OCI-LY1 (cell line): ENCODE data around the gene LRMDA.

Experiments
- H2AFZ ChIP-seq: fragments of 200-600 bp; sonication (generic), shearing (Covaris generic); 2 replicates; pipeline ENCODE4 v1.6.0; 2014; ENCODE audit warnings: antibody characterized with exemption, mild to moderate bottlenecking, low read length
- H3F3A ChIP-seq: fragments of 200-600 bp; sonication (generic), shearing (Covaris generic); 2 replicates; pipeline ENCODE4 v1.6.0; 2014; ENCODE audit warnings: mild to moderate bottlenecking, antibody characterized with exemption, low read length, moderate library complexity; ENCODE audit not compliant: insufficient read depth
- H3K27ac ChIP-seq: fragments of 200-600 bp; sonication (generic); 2 replicates; pipeline ENCODE4 v1.5.1; 2014; ENCODE audit warnings: low read length, mixed run types, mild to moderate bottlenecking, low read depth; ENCODE audit not compliant: poor library complexity, severe bottlenecking
- H3K27me3 ChIP-seq: fragments of 200-600 bp; sonication (generic); 2 replicates; pipeline ENCODE4 v1.6.0; 2014; ENCODE audit warnings: antibody characterized with exemption, mild to moderate bottlenecking, low read length, moderate library complexity; ENCODE audit not compliant: insufficient read depth
- H3K36me3 ChIP-seq: fragments of 200-600 bp; sonication (generic); 2 replicates; pipeline ENCODE4 v1.6.1; 2014; ENCODE audit warnings: mild to moderate bottlenecking, antibody characterized with exemption, low read length, moderate library complexity, mixed read lengths; ENCODE audit not compliant: insufficient read depth
- H3K4me1 ChIP-seq: fragments of 200-600 bp; sonication (generic); 2 replicates; pipeline ENCODE4 v1.5.1; 2014; ENCODE audit warnings: mild to moderate bottlenecking, low read length, moderate library complexity; ENCODE audit not compliant: insufficient read depth, severe bottlenecking
- H3K4me2 ChIP-seq: fragments of 200-600 bp; sonication (generic), shearing (Covaris generic); 2 replicates; pipeline ENCODE4 v1.6.1; 2014; ENCODE audit warnings: low read length
- H3K4me3 ChIP-seq: fragments of 200-600 bp; sonication (generic); 2 replicates; pipeline ENCODE4 v1.5.1; 2014; ENCODE audit warnings: low read length, low read depth, mild to moderate bottlenecking, mixed read lengths; ENCODE audit not compliant: poor library complexity, severe bottlenecking
- H3K79me2 ChIP-seq: fragments of 200-600 bp; shearing (Covaris generic); 2 replicates; pipeline ENCODE4 v1.6.1; 2016; ENCODE audit warnings: mixed run types, low read length, mixed read lengths; ENCODE audit not compliant: insufficient read depth
- H3K9ac ChIP-seq: fragments of 200-600 bp; sonication (generic), shearing (Covaris generic); 2 replicates; pipeline ENCODE4 v1.6.1; 2014; ENCODE audit warnings: mild to moderate bottlenecking, low read length, mixed read lengths
- H3K9me2 ChIP-seq: fragments of 200-600 bp; sonication (generic), shearing (Covaris generic); 2 replicates; pipeline ENCODE4 v1.6.1; 2014; ENCODE audit warnings: low read depth, mild to moderate bottlenecking, low read length, mixed read lengths
- H3K9me3 ChIP-seq: fragments of 200-600 bp; shearing (Covaris generic); 2 replicates; pipeline ENCODE4 v1.6.1; 2014; ENCODE audit warnings: low read length, mixed read lengths
- H4K20me1 ChIP-seq: fragments of 200-600 bp; sonication (generic), shearing (Covaris generic); 2 replicates; pipeline ENCODE4 v1.6.0; 2016; ENCODE audit warnings: mild to moderate bottlenecking, low read length; ENCODE audit not compliant: insufficient read depth
- EZH2 ChIP-seq: fragments of 200-600 bp; sonication (generic), shearing (Covaris generic); IDR thresholded peaks from 2 replicates; pipeline ENCODE4 v1.8.0; 2017; ENCODE audit warnings: borderline replicate concordance, mixed run types, mild to moderate bottlenecking, antibody characterized with exemption, low read length, moderate library complexity, mixed read lengths
- TF ChIP-seq, protein P1 (sequence below): fragments of 200-600 bp; sonication (generic), shearing (Covaris generic); IDR thresholded peaks from 2 replicates; pipeline ENCODE4 v1.5.1; 2017; ENCODE audit warnings: mild to moderate bottlenecking, antibody characterized with exemption, low read length, moderate library complexity, mixed read lengths

LRMDA gene

DNA sequence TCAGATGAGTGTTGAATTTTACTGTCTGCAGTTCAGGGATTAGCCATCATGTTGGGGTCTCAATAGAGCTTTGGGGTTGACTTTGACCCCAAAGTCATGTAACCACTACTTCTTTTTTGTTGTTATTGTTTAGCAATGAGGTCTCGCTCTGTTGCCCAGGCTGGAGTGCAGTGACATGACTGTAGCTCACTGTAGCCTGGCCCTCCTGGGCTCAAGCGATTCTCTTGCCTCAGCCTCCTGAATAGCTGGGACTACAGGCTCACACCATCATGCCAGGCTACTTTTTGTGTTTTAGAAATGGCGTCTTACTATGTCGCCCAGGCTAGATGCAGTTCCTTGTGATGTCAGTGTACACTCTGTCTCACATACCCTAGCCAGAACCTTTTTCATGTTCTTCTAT, 598.4 kb downstream of the LRMDA start:
- Histone ChIP-seq H3K4me1 (no peaks in the 10 kb centered on the region), H3K27me3 (no peaks in the 10 kb centered on the region)

DNA sequence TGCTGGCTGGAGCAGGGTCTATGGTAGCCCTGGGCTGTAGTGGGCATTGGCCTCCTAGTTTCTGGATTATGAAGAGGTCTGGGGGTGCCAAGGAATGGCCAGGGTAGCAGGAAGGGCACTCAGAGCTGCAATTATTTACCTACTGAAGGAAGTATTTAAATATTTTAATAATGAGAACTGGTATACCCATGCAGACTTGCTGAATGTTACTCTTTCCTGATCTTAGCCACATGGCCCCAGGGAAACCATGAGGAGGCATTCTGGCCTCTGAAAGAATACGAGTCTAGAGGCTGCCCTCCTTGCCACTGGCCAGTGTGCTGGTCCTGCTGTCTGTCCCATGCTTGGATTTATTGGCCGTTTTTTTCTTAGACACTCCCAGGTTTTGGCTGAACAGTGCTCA, 599.7 kb downstream of the LRMDA start:
- Histone ChIP-seq H3K27me3 (no peaks in the 10 kb centered on the region), H3K4me1 (no peaks in the 10 kb centered on the region), H3K79me2 (no peaks in the 10 kb centered on the region), H3K27ac (no peak overlapping the region), H2AFZ (no peak overlapping the region), H3F3A (no peaks in the 10 kb centered on the region), H3K9me2 (no peaks in the 10 kb centered on the region), H4K20me1 (no peaks in the 10 kb centered on the region), H3K4me2 (no peak overlapping the region), H3K36me3 (no peaks in the 10 kb centered on the region), H3K4me3 (no peak overlapping the region), H3K9me3 (no peaks in the 10 kb centered on the region), H3K9ac (no peak overlapping the region)
- TF ChIP-seq, protein P1, sequence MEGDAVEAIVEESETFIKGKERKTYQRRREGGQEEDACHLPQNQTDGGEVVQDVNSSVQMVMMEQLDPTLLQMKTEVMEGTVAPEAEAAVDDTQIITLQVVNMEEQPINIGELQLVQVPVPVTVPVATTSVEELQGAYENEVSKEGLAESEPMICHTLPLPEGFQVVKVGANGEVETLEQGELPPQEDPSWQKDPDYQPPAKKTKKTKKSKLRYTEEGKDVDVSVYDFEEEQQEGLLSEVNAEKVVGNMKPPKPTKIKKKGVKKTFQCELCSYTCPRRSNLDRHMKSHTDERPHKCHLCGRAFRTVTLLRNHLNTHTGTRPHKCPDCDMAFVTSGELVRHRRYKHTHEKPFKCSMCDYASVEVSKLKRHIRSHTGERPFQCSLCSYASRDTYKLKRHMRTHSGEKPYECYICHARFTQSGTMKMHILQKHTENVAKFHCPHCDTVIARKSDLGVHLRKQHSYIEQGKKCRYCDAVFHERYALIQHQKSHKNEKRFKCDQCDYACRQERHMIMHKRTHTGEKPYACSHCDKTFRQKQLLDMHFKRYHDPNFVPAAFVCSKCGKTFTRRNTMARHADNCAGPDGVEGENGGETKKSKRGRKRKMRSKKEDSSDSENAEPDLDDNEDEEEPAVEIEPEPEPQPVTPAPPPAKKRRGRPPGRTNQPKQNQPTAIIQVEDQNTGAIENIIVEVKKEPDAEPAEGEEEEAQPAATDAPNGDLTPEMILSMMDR, result no peak
- no peak for TF ChIP-seq EZH2

More for the DNA sequence above, 598.4 kb downstream of the LRMDA start:
- no peak overlapping the region for H2AFZ ChIP-seq
- no peaks in the 10 kb centered on the region for H3K79me2 ChIP-seq
- no peaks in the 10 kb centered on the region for H3F3A ChIP-seq
- no peak overlapping the region for H3K27ac ChIP-seq
- no peaks in the 10 kb centered on the region for H4K20me1 ChIP-seq
- H3K36me3 ChIP-seq, result no peaks in the 10 kb centered on the region
- H3K9me2 ChIP-seq, result no peaks in the 10 kb centered on the region
- H3K4me3 ChIP-seq, result no peak overlapping the region
- no peaks in the 10 kb centered on the region for H3K9me3 ChIP-seq
- no peak overlapping the region for H3K9ac ChIP-seq
- TF ChIP-seq, protein P1, result no peak
- no peak for TF ChIP-seq EZH2
- H3K4me2 ChIP-seq, result no peak overlapping the region

DNA sequence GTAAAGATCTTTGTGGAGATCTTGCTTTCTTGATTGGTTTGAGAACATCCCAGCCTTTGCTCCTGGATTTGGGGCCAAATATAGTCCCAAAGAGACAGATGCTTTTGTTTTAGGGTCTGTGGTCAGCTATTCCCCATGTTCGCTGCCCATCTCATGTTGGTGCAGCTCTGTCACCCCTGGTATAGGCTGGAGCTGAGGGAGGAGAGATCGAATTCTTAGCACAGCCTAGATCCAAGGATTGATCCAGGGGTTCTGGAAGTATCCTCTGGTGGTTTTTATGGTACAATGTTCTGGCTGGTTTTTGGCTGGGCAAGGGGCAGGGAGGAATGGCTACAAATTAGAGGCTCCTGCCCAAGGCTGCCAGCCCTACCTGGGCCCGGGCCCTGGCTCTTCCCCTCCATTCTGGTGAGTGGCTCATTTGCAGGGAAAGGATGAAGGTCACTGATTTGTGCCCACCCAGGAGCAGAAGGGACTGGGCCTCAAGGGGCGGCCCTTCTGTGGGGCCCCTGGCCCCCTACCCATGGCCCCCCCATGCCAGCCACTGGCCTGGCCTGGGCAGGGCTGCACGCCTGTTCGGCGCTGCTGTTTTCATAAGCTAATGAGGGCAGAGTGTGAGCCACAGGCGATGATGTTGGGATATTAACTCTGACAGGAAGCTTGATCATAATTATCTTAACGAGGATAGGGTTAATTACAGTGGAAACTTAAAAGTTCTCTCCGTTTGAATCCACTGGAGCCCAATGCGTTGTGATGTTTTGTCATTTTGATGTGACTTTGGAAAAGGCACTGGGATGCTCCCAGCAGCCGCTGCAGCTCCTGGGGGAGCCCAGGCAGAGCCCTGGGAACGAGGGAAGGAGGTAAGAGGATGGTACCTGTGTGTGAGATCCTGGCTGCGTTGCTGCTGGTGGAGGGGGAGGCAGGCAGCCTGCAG, 600.6 kb downstream of the LRMDA start:
- no peak overlapping the region for H3K9ac ChIP-seq
- H3K4me1 ChIP-seq, result no peaks in the 10 kb centered on the region
- H3F3A ChIP-seq, result no peaks in the 10 kb centered on the region
- H3K4me3 ChIP-seq, result no peak overlapping the region
- no peaks in the 10 kb centered on the region for H3K79me2 ChIP-seq
- TF ChIP-seq EZH2, result no peak
- TF ChIP-seq, protein P1, result no peak
- no peaks in the 10 kb centered on the region for H3K27me3 ChIP-seq
- H2AFZ ChIP-seq, result no peak overlapping the region
- no peak overlapping the region for H3K4me2 ChIP-seq
- no peaks in the 10 kb centered on the region for H3K9me2 ChIP-seq
- no peaks in the 10 kb centered on the region for H3K9me3 ChIP-seq
- no peaks in the 10 kb centered on the region for H4K20me1 ChIP-seq
- no peaks in the 10 kb centered on the region for H3K36me3 ChIP-seq
- no peak overlapping the region for H3K27ac ChIP-seq
